HCEC 1CT (cell line): Measurements from ENCODE around the gene TTLL9.
"Not testable (repeated sequence)": the region's sequence is repeated elsewhere in the genome, so short reads cannot be mapped to it uniquely, and the experiment has no call there.

ENCODE experiments used
- DNase-seq: peaks from one replicate; pipeline ENCODE4 v3.0.0-alpha.2; 2017

The TTLL9 gene

DNA sequence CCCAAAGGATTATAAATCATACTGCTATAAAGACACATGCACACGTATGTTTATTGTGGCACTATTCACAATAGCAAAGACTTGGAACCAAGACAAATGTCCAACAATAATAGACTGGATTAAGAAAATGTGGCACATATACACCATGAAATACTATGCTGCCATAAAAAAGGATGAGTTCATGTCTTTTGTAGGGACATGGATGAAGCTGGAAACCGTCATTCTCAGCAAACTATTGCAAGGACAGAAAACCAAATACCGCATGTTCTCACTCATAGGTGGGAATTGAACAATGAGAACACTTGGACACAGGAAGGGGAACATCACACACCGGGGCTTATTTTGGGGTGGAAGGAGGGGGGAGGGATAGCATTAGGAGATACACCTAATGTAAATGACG is 51.0 kb downstream of the TTLL9 start:
- DNase-seq: not testable (repeated sequence)

DNA sequence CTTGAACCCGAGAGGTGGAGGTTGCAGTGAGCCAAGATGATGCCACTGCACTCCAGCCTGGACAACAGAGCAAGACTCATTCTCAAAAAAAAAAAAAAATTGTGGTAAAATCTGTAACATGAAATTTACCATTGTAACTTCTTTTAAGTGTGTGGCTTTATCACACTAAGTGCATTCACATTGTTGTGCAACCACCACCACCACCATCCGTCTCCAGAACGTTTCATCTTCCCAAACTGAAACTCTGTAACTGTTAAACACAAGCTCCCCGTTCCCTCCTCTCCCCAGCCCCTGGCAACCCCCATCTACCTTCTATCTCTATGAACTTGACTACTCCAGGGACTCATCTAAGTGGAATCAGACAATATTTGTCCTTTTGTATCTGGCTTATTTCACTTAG is 51.7 kb downstream of the TTLL9 start:
- DNase-seq: no peak

DNA sequence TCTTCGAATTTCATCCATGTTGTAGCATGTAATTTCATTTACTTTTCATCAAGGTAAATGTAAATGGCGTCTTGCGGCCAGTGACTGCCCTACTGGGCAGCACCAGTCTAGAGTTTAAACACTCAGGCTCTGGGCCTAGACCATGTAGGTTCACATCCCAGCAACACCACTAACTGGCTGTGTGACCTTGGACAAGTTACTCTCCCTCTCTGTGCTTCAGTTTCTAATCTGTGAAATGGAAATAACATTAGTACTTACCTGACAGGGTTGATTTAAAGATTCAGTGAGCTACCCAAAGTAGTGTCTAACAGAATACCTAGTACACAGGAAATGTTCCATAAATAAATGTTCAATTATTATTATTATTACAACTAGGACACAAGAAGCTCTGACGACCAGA is 52.2 kb downstream of the TTLL9 start:
- no peak for DNase-seq

DNA sequence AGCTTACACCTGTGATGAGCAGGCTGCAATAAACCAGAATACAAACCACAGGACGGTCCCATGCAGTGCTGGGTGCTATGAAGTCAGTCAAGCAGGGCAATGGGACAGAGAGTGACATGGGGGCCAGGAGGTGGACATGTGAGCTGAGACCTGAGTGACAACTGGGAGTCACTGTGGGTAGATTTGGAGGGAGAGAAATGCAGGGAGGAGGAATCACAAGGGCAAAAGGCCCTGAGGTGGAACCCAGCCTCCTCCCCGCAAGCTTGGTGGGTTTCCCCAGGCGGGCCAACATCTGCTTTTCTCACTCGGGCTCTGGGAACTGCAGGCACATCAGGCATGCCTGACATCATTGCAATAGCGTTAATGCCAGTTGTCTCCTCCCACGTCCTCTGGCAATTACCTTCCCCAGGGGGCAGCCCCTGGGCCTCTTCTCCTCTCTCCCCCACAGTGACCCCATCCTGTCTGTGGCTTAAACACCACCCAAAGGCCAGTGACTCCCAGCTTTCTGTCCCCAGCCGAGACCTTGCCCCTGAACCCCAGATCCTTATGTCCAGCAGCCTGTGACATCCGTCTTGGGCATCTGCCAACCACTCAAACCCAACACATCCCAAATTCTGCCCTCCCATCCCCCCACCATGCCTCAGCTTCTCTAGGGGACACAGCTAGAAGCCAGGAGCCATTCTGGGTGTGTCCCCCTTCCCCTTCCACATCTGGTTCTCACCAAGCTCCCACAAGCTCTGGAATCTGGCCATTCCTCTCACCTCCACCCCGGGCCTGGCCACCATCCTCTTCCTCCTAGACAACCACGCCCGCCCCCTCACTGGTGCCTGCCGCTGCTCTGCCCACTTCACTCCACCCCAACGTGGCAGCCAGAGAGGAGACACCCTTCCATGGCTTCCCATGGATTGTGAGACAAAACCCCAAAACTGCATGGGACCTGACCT is 53.2 kb downstream of the TTLL9 start:
- DNase-seq: no peak

DNA sequence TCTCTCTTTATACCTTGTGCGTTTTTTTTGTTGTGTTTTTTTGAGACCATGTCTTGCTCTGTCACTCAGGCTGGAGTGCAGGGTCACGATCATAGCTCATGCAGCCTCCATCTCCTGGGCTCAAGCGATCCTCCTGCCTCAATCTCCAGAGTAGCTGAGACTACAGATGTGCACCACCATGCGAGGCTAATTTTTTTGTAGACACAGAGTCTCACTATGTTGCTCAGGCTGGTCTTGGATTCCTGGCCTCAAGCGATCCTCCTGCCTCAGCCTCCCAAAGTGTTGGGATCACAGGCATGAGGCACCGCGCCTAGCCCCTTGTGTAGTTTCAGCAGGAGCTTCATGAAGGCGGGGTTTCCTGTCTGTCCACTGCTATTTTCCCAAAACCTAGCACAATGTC is 54.1 kb downstream of the TTLL9 start:
- no peak for DNase-seq

DNA sequence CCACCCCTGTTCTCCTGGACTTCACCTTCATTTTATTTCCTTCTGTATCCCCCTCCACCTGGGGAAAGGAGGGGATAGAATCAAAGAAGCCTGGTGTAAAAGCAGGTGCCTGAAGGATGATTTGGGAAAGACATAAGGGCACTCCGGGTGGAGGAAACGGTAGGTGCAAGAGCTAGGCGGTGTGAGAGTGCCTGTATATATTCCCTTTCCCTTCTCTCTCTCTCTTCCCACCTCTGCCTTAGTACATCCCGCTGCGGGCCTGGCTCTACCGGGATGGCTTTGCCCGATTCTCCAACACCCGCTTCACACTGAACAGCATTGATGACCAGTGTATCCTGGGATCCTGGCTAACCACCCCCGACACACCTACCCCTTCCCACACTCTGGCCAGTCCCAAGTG is 55.2 kb downstream of the TTLL9 start:
- DNase-seq: no peak

DNA sequence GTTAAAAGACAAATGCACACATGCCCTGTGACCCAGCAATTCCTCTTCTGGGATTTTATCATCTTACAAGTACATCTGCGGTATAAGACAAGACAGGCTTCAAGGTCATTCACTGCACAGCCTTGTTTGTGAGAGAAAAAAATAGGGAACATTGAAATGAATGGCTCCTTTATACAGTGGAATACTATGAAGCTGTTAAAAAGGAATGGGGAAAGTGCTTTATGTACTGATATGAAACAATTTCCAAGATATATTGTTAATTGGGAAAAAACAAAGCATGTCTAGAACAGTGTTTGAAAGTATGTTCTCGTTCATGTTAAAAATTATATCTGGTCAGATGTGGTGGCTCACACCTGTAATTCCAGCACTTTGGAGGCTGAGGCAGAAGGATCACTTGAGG is 56.1 kb downstream of the TTLL9 start:
- no peak for DNase-seq

DNA sequence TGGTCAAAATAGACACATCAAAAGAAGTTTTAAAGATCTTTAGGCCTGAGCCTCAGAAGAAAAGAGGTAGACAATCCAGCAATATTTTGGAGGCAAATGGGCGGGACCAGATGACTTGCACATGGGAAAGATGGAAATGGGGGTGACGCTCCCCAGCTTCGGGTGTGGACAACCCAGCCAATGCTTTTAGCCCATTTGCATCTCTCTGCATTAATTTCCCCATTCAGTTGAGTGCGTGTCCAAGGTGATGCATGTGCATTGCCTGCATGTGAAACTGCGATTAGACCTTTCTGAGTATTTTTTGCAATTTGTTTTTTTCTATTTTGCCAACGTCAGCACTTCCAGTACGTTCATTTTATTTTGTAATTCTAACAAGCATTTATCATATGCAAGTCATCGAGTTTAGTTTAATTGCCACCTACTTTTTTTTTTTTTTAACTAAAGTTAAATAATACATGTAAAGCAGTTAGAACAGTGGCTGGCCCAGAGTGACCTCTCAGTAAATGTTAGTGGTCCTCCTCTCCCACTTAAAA is 57.3 kb downstream of the TTLL9 start:
- DNase-seq: no peak

DNA sequence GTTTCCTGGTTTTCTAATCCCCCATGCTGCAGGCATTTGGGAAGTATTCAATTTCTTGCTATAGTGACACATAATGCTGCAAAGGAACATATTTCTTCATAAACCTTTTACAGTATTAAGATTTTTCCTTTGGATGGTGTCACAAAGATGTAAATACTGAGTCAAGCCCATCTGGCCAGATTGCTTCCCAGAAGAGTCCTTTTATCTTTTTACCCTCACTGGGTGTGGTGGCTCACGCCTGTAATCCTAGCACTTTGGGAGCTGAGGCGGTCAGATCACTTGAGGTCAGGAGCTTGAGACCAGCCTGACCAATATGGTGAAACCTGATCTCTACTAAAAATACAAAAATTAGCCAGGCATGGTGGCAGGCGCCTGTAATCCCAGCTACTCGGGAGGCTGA is 59.2 kb downstream of the TTLL9 start:
- not testable (repeated sequence) for DNase-seq

DNA sequence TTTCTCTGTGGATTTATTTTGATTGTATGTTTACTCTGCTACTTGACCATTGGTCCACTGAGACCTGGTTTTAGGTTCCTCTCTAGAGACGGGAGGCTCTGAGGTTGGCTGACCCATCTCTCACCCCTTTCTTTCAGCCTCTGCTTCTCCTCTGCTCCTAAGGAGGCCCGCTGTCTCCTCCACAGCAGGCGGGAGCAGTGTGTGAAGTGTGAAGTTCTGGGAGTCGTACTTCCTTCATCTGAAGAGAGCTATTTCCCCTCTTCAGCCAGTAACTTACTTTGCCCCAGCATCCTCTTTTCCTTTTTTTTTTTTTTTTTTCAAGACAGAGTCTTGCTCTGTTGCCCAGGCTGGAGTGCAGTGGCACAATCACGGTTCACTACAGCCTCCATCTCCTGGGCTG is 60.3 kb downstream of the TTLL9 start:
- DNase-seq: no peak

DNA sequence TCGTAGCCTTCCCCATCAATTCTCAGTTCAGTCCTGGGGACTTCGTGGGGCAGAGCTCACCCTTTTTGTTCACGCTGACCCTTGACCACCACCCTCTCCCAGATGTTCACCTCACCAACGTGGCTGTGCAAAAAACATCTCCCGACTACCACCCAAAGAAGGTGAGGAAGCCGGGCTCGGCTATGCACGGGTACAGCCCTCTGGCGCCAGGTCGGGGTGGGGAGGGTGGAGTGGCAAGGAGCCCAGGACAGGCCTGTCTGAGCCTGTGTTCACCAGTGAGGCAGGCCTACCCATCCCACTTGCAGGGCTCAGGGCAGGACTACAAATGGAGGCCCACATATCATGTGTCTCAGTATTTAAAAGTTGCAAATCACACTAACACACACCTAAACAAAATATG is 63.3 kb downstream of the TTLL9 start:
- no peak for DNase-seq

DNA sequence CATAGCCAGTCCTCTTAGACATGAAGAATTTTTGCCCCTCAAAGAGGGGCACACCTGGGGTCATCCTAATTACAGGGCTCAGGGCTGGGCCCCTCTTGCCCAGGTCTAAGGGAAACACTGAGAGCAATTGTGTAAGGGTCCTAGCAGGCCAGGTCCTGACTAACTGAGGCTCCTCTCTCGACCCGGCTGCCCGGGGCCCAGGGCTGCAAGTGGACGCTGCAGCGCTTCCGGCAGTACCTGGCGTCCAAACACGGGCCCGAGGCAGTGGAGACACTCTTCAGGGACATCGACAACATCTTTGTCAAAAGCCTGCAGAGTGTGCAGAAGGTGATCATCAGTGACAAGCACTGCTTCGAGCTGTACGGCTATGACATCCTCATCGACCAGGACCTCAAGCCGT is 64.1 kb downstream of the TTLL9 start:
- no peak for DNase-seq

DNA sequence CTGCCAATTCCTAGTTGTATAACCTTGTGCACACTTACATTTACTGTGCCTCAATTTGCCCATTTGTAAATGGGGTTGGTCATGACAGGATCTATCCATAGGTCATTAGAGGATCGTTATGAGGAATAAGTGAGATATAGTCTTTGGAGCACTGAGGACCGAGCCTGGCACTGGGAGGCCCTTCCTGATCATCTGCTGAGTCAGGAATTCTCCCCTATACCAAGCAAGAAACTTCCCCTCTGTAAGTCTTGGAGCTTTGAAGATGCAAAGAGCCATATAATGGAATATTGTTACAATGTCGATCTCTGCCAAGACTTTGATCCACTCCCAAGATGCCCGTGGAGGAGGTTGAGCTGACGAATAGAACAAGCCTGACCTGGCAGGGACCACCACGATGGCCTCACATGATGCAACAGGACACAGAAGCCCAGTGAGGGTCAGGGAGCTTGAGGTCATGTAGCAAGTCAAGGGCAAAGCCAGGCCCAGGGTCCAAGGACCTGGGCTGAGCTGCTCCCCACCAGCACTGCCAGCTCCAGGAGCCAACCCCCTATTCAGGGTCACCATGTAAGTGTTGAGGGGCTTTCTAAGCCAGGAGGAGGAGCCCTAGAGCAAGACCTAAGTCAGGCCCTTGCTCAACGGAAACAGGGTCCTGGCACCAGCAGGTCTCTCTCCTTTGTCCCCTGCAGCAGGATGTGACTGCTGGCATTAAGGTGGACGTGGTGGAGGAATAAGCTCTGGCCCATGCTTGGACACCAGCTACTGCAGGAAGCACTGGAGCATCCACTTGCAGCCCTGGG is 64.7 kb downstream of the TTLL9 start:
- no peak for DNase-seq

DNA sequence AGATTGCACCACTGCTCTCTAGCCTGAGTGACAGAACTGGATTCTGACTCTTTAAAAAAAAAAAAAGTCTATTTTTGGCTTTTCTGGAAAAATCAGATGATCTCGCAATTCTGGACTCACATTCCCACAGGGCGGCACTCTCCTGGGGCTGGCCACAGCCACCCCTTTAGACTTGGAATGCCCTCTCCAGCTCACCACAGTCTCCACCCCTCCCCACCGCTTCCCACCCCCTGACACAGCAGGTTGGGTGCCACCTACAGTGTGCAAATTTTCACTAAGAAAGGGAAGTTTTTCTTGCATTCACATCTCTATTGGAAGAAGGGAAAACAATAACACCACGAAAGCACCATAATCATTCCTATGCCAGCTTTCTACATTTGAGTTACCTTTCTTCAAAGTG is 66.0 kb downstream of the TTLL9 start:
- DNase-seq: no peak

DNA sequence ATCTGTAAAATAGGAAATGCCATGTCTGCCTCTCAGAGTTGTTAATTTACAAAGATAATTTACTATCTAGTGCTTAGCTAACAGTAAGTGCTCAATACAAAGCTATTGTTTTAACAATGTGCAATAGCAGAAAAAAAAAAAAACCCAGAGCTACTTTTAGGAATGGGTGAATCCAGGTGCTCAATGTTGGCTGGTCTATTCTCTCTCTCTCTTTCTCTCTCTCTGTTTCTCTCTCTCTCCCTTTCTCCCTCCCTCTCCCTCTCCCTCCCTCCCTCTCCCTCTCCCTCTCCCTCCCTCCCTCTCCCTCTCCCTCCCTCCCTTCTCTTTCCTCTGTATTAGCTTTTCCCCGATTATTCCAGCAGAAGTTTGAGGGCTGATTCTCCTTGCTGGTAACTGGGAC is 67.4 kb downstream of the TTLL9 start:
- no peak for DNase-seq

DNA sequence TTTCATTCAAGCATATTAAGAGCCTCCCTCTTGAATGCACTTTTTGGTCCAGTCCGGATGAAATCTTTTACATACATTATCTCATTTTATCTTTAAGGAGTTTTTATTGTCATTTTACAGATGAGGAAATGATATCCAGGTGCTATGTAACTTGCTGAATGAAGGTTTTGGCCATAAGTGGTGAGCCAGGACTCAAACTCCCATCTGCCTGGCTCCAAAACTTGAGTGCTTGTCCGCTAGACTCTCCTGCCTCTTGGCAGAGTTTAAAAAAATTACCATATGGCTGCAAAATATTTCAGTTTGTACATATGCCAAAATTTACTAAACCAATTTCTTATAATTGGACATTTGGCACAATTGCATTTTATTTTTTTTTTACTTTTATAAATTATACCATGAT is 69.2 kb downstream of the TTLL9 start:
- DNase-seq: no peak

DNA sequence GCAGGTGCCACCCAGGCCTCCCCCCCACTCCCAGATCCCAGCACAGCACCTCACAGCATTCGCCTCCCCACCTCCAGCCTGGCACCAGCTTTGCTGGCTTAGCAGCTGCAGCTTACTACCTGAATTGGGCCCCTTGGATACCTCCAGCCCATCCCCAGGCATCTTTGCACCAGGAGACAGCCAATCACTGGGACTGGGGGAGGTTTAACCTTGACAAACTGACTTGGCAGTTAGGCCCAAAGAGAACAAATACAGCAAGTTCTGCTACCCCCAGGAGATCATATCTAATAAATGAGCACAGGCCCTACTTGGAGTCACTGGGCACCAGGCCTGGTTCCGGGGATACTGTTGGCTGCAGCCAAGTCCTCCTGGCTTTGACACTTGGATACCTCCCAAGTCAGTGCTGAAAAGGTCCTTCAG is 72.6 kb downstream of the TTLL9 start:
- DNase-seq: no peak

DNA sequence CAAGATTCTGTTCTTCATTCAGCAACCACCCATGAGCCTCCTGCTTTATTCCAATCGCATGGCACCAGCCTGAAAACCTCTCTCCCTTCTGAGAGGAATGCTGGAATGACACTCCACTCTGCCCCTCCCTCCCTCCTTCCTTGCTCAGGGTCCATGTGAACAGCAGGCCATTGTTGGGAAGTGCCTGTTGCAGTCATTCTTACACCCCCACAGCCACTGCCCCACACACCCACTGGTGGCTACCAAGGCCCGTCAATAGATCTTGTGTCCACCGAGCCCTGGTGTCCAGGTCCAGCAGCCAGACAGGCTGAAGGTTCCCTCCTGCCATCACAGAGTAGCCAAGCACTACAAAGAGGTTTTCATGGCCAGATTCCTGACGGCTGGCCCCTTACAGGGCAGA is 74.9 kb downstream of the TTLL9 start:
- no peak for DNase-seq

DNA sequence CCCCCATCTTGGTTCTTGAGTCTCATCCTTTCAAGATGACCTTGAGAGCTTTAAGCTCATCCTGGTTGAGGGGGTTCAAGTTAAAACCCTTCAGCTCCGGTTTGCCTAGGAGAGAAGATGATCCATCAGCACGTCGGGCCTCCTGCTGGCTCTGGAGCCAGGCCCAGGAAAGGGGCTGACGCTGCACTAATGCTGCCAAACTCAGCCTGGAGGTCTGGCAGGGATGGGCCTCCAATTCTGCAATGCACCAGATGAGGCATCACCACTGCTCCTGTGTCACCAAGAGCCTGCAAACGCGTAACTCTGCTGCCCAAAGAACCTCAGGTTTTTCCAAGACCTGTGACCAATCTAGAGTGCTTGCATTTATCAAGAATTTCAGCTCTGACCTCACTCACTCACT is 75.4 kb downstream of the TTLL9 start:
- DNase-seq: no peak

DNA sequence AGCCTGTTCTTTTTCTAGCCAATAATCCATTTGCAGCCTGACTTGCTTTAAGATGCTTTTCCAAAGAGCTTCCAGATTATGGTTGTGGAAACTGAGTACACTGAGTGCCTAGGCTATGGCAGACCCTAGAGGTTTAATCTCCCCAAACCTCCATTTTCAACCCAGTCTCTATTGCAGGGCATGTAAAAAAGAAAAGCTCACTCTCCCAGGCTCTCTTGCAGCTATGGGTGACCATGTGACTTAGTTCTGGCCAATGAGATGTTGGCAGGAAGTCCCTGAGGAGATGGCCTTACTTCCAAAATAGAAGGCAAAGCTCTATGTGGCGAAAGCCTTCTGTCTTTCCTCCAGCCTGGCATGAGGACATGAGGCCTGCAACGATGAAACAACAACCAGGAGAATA is 77.6 kb downstream of the TTLL9 start:
- no peak for DNase-seq

DNA sequence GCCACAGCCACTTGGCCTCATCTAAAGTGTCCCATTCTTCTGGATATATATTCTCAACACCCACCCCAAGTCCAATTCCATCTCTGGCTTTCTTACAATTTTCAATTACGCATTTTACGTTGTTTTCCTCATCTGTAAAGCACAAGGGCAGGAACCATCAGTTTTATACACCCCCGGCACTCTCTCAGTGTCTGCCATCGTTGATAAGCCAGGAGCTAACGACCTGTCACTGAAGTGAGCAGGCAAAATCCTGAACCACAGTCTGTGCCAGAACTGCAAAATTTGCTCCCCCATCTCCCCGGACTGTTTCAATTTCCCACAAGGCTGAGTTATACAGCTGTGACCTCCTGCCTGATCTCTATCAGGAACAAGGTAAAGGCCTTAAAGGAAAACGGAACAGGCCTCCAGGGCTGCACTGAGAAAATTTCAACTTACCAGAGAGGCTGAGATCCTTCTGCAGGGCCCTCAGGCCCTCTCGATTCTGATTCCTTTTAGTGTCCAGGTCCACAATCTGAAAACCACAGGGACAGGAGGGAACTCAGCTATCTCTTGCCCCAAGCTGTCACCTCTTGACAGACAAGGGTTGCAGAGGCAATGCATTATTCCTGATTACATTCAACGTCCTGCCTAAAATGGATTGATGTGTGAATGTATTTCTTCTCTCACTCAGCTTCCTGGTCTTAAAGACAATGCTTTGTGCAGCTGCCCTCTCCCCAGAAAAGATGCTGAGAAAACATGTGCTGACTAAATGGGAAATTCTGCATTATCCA is 79.6 kb downstream of the TTLL9 start:
- DNase-seq: no peak

DNA sequence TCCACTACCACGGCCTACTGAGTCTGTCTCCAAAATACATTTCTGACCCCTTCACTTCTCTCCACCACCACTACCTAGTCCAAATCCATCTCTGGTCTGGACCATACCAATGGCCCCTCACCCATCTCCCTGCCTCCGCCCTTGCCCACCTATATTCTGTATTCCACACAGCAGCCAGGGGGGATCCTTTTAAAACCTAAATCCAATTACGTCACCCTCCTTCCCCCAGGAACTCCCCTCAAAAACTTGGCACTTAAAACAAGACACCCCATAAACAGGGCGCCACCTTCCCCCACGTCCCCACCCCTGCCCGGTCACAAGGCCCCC is 80.7 kb downstream of the TTLL9 start:
- DNase-seq: no peak
